Activated CD8-positive, alpha-beta memory T cell treated with anti-CD3 and anti-CD28 coated beads for 1 hour (primary cell): ENCODE results near the gene RHBDD2.
"Not testable (repeated sequence)": the region's sequence is repeated elsewhere in the genome, so short reads cannot be mapped to it uniquely, and the experiment has no call there.

Experiments
- DNase-seq, 2 donors: peaks; one replicate each; pipeline ENCODE4 v3.0.0-alpha.2; 2020; ENCODE audit warnings: low read depth in 1 of 2; ENCODE audit errors: extremely low read depth in 1 of 2

Gene RHBDD2

GRCh38 chr7:75888464-75889222, 9.8 kb downstream of the RHBDD2 start:
- DNase-seq: no peak

GRCh38 chr7:75889223-75889825, 10.5 kb downstream of the RHBDD2 start:
- no peak for DNase-seq

GRCh38 chr7:75889826-75890225, 11.0 kb downstream of the RHBDD2 start:
- DNase-seq: no peak

GRCh38 chr7:75891237-75891636, 12.4 kb downstream of the RHBDD2 start:
- not testable (repeated sequence) for DNase-seq

GRCh38 chr7:75891815-75892411, 13.1 kb downstream of the RHBDD2 start:
- DNase-seq: no peak

GRCh38 chr7:75892634-75893272, 13.9 kb downstream of the RHBDD2 start:
- no peak for DNase-seq

GRCh38 chr7:75896803-75897327, 18.0 kb downstream of the RHBDD2 start:
- DNase-seq: no peak

- no peak for DNase-seq
These were observed 21.9 kb downstream of the RHBDD2 start for GRCh38 chr7:75900617-75901315.

GRCh38 chr7:75905785-75906604, 27.2 kb downstream of the RHBDD2 start:
- DNase-seq: no peak

GRCh38 chr7:75906991-75907667, 28.3 kb downstream of the RHBDD2 start:
- DNase-seq: no peak

GRCh38 chr7:75907668-75908039, 28.8 kb downstream of the RHBDD2 start:
- not testable (repeated sequence) for DNase-seq

GRCh38 chr7:75909521-75910132, 30.8 kb downstream of the RHBDD2 start:
- DNase-seq: no peak

GRCh38 chr7:75911186-75911585, 32.4 kb downstream of the RHBDD2 start:
- DNase-seq: not testable (repeated sequence)

GRCh38 chr7:75913437-75913836, 34.6 kb downstream of the RHBDD2 start:
- DNase-seq: no peak

- DNase-seq: no peak
These were observed 35.4 kb downstream of the RHBDD2 start for GRCh38 chr7:75914169-75914654.

- DNase-seq: peak; percentile 91 to 97
These were observed 36.0 kb downstream of the RHBDD2 start, which contains the start of gene POR for GRCh38 chr7:75914655-75915415. POR (plus strand) TSS chr7:75915155; CDS start chr7:75954002, 38,847 bp downstream.

- DNase-seq: no peak
These were observed 36.8 kb downstream of the RHBDD2 start for GRCh38 chr7:75915416-75916156.
